ENCODE measurements around the gene NEGR1. TPM values are rescaled to one million over a fixed set of nuclear protein-coding genes. Genes with fewer than 3 reads are reported as not detected.

The NEGR1 gene
- total RNA-seq, 1 donor from 2014 or later: 4.0 TPM

DNA sequence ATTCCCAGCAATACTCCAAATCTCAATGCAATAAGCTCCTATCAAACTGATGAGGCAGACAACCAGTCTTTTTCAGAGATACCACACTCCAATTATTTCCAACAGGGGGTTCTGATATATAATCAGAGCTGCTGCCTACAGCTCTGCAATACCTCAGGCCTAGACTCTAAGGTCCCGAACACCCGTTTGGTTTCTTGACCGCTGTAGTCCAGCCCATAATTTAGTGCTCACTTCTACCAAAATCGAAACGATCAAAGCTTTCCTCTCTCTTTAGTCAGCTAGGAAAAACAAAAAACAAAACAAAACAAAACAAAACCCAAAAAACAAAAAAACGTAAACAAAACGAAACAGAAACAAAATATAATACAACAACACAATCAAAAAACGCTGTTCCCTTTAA lies 453.0 kb downstream of the NEGR1 start:
- no peaks in the 10 kb centered on the region for H3K27me3 ChIP-seq (ENCODE audit: control insufficient read depth, insufficient read depth, low read length)
- H3K36me3 ChIP-seq (ENCODE audit: control insufficient read depth, insufficient read depth, low read length): no peaks in the 10 kb centered on the region
- TF ChIP-seq CTCF (IDR thresholded peaks at IDR 0.05; ENCODE audit: insufficient read depth, low read length, poor library complexity, severe bottlenecking): no peak
- no peak overlapping the region for H3K4me3 ChIP-seq (ENCODE audit: low read depth, low read length)
- no peak for DNase-seq (ENCODE audit: low read depth)

- H3K27me3 ChIP-seq (ENCODE audit: control insufficient read depth, insufficient read depth, low read length): no peaks in the 10 kb centered on the region
- H3K36me3 ChIP-seq (ENCODE audit: control insufficient read depth, insufficient read depth, low read length): no peaks in the 10 kb centered on the region
Measured at GRCh38 chr1:71828431-71829012, 453.8 kb downstream of the NEGR1 start.

GRCh38 chr1:71823708-71824305 lies 458.5 kb downstream of the NEGR1 start:
- no peak for DNase-seq (ENCODE audit: low read depth)
- H3K27me3 ChIP-seq (ENCODE audit: control insufficient read depth, insufficient read depth, low read length): no peaks in the 10 kb centered on the region
- no peaks in the 10 kb centered on the region for H3K36me3 ChIP-seq (ENCODE audit: control insufficient read depth, insufficient read depth, low read length)
- no peak for TF ChIP-seq CTCF (IDR thresholded peaks at IDR 0.05; ENCODE audit: insufficient read depth, low read length, poor library complexity, severe bottlenecking)
- no peak overlapping the region for H3K4me3 ChIP-seq (ENCODE audit: low read depth, low read length)

More at GRCh38 chr1:71828431-71829012, 453.8 kb downstream of the NEGR1 start:
- no peak overlapping the region for H3K4me3 ChIP-seq (ENCODE audit: low read depth, low read length)
- no peak for TF ChIP-seq CTCF (IDR thresholded peaks at IDR 0.05; ENCODE audit: insufficient read depth, low read length, poor library complexity, severe bottlenecking)
- no peak for DNase-seq (ENCODE audit: low read depth)

- no peak for TF ChIP-seq CTCF (IDR thresholded peaks at IDR 0.05; ENCODE audit: insufficient read depth, low read length, poor library complexity, severe bottlenecking)
- H3K4me3 ChIP-seq (ENCODE audit: low read depth, low read length): no peak overlapping the region
- no peak for DNase-seq (ENCODE audit: low read depth)
- H3K27me3 ChIP-seq (ENCODE audit: control insufficient read depth, insufficient read depth, low read length): no peaks in the 10 kb centered on the region
- H3K36me3 ChIP-seq (ENCODE audit: control insufficient read depth, insufficient read depth, low read length): no peaks in the 10 kb centered on the region
Measured at GRCh38 chr1:71817028-71817427, 465.3 kb downstream of the NEGR1 start.

GRCh38 chr1:71809085-71809484 lies 473.3 kb downstream of the NEGR1 start:
- no peak for DNase-seq (ENCODE audit: low read depth)
- no peak overlapping the region for H3K4me3 ChIP-seq (ENCODE audit: low read depth, low read length)
- H3K36me3 ChIP-seq (ENCODE audit: control insufficient read depth, insufficient read depth, low read length): no peaks in the 10 kb centered on the region
- H3K27me3 ChIP-seq (ENCODE audit: control insufficient read depth, insufficient read depth, low read length): no peaks in the 10 kb centered on the region
- no peak for TF ChIP-seq CTCF (IDR thresholded peaks at IDR 0.05; ENCODE audit: insufficient read depth, low read length, poor library complexity, severe bottlenecking)

- no peaks in the 10 kb centered on the region for H3K27me3 ChIP-seq (ENCODE audit: control insufficient read depth, insufficient read depth, low read length)
- DNase-seq (ENCODE audit: low read depth): no peak
- H3K4me3 ChIP-seq (ENCODE audit: low read depth, low read length): no peak overlapping the region
- no peaks in the 10 kb centered on the region for H3K36me3 ChIP-seq (ENCODE audit: control insufficient read depth, insufficient read depth, low read length)
- TF ChIP-seq CTCF (IDR thresholded peaks at IDR 0.05; ENCODE audit: insufficient read depth, low read length, poor library complexity, severe bottlenecking): no peak
Measured at GRCh38 chr1:71804140-71804539, 478.2 kb downstream of the NEGR1 start.
